WTC11 (cell line): Measurements from ENCODE around the gene OR1N1.

Source experiments
- CREB1 ChIP-seq: sonication (generic); formaldehyde crosslinking; IDR thresholded peaks from 2 replicates; pipeline ENCODE4 v1.8.0; 2023; ENCODE audit warnings: mild to moderate bottlenecking, missing genetic modification reagents
- ZNF121 ChIP-seq: sonication (generic); formaldehyde crosslinking; IDR thresholded peaks from 2 replicates; pipeline ENCODE4 v1.8.0; 2023; ENCODE audit warnings: missing genetic modification reagents
- TF ChIP-seq, protein P1 (sequence below): fragments of 200-600 bp; IDR thresholded peaks from 2 replicates; pipeline ENCODE4 v1.8.0; 2022; ENCODE audit warnings: antibody characterized with exemption
- TF ChIP-seq, protein P2 (sequence below): sonication (generic); formaldehyde crosslinking; conservative IDR thresholded peaks from 2 replicates; pipeline ENCODE4 v1.8.1; 2022; ENCODE audit warnings: mild to moderate bottlenecking, missing genetic modification reagents
- TF ChIP-seq, protein P3 (sequence below): sonication (generic); formaldehyde crosslinking; IDR thresholded peaks from 2 replicates; pipeline ENCODE4 v1.8.1; 2023; ENCODE audit warnings: mild to moderate bottlenecking, missing genetic modification reagents, borderline replicate concordance
- TF ChIP-seq, protein P4 (sequence below): sonication (generic); formaldehyde crosslinking; IDR thresholded peaks from 2 replicates; pipeline ENCODE4 v1.8.1; 2022; ENCODE audit warnings: missing genetic modification reagents, borderline replicate concordance
- TF ChIP-seq, protein P5 (sequence below): sonication (generic); formaldehyde crosslinking; IDR thresholded peaks from 2 replicates; pipeline ENCODE4 v1.8.1; 2022; ENCODE audit warnings: low read depth, missing genetic modification reagents, borderline replicate concordance
- TF ChIP-seq, protein P6 (sequence below): sonication (generic); formaldehyde crosslinking; conservative IDR thresholded peaks from 2 replicates; pipeline ENCODE4 v1.8.1; 2023; ENCODE audit warnings: mild to moderate bottlenecking, low read depth, missing genetic modification reagents, moderate library complexity

DNA sequence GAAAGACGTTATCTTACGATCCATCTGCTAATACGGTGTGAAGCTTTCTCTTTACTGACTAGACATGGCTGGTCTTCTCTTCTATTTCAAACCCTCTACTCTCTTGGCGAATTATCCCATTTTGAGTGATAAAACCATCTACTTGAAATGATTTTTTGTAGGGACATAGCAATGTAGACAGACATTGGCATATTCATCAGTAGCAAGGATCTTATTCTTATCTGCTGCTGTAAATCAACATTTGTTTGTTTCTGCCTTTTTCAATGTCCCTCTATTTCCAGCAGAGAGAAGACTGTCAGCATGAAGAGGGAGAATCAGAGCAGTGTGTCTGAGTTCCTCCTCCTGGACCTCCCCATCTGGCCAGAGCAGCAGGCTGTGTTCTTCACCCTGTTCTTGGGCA, 8.3 kb downstream of the OR1N1 start, which contains the start of gene OR1J4:
- TF ChIP-seq, protein P1, sequence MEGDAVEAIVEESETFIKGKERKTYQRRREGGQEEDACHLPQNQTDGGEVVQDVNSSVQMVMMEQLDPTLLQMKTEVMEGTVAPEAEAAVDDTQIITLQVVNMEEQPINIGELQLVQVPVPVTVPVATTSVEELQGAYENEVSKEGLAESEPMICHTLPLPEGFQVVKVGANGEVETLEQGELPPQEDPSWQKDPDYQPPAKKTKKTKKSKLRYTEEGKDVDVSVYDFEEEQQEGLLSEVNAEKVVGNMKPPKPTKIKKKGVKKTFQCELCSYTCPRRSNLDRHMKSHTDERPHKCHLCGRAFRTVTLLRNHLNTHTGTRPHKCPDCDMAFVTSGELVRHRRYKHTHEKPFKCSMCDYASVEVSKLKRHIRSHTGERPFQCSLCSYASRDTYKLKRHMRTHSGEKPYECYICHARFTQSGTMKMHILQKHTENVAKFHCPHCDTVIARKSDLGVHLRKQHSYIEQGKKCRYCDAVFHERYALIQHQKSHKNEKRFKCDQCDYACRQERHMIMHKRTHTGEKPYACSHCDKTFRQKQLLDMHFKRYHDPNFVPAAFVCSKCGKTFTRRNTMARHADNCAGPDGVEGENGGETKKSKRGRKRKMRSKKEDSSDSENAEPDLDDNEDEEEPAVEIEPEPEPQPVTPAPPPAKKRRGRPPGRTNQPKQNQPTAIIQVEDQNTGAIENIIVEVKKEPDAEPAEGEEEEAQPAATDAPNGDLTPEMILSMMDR = no peak
- TF ChIP-seq, protein P2, sequence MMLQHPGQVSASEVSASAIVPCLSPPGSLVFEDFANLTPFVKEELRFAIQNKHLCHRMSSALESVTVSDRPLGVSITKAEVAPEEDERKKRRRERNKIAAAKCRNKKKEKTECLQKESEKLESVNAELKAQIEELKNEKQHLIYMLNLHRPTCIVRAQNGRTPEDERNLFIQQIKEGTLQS = no peak
- TF ChIP-seq CREB1 (no peak), ZNF121 (CRISPR knock-in tag) (no peak)
- TF ChIP-seq, protein P3, sequence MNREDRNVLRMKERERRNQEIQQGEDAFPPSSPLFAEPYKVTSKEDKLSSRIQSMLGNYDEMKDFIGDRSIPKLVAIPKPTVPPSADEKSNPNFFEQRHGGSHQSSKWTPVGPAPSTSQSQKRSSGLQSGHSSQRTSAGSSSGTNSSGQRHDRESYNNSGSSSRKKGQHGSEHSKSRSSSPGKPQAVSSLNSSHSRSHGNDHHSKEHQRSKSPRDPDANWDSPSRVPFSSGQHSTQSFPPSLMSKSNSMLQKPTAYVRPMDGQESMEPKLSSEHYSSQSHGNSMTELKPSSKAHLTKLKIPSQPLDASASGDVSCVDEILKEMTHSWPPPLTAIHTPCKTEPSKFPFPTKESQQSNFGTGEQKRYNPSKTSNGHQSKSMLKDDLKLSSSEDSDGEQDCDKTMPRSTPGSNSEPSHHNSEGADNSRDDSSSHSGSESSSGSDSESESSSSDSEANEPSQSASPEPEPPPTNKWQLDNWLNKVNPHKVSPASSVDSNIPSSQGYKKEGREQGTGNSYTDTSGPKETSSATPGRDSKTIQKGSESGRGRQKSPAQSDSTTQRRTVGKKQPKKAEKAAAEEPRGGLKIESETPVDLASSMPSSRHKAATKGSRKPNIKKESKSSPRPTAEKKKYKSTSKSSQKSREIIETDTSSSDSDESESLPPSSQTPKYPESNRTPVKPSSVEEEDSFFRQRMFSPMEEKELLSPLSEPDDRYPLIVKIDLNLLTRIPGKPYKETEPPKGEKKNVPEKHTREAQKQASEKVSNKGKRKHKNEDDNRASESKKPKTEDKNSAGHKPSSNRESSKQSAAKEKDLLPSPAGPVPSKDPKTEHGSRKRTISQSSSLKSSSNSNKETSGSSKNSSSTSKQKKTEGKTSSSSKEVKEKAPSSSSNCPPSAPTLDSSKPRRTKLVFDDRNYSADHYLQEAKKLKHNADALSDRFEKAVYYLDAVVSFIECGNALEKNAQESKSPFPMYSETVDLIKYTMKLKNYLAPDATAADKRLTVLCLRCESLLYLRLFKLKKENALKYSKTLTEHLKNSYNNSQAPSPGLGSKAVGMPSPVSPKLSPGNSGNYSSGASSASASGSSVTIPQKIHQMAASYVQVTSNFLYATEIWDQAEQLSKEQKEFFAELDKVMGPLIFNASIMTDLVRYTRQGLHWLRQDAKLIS (CRISPR knock-in tag) = no peak
- TF ChIP-seq, protein P4, sequence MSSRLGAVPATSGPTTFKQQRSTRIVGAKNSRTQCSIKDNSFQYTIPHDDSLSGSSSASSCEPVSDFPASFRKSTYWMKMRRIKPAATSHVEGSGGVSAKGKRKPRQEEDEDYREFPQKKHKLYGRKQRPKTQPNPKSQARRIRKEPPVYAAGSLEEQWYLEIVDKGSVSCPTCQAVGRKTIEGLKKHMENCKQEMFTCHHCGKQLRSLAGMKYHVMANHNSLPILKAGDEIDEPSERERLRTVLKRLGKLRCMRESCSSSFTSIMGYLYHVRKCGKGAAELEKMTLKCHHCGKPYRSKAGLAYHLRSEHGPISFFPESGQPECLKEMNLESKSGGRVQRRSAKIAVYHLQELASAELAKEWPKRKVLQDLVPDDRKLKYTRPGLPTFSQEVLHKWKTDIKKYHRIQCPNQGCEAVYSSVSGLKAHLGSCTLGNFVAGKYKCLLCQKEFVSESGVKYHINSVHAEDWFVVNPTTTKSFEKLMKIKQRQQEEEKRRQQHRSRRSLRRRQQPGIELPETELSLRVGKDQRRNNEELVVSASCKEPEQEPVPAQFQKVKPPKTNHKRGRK = no peak
- TF ChIP-seq, protein P5, sequence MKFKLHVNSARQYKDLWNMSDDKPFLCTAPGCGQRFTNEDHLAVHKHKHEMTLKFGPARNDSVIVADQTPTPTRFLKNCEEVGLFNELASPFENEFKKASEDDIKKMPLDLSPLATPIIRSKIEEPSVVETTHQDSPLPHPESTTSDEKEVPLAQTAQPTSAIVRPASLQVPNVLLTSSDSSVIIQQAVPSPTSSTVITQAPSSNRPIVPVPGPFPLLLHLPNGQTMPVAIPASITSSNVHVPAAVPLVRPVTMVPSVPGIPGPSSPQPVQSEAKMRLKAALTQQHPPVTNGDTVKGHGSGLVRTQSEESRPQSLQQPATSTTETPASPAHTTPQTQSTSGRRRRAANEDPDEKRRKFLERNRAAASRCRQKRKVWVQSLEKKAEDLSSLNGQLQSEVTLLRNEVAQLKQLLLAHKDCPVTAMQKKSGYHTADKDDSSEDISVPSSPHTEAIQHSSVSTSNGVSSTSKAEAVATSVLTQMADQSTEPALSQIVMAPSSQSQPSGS (CRISPR knock-in tag) = no peak
- TF ChIP-seq, protein P6, sequence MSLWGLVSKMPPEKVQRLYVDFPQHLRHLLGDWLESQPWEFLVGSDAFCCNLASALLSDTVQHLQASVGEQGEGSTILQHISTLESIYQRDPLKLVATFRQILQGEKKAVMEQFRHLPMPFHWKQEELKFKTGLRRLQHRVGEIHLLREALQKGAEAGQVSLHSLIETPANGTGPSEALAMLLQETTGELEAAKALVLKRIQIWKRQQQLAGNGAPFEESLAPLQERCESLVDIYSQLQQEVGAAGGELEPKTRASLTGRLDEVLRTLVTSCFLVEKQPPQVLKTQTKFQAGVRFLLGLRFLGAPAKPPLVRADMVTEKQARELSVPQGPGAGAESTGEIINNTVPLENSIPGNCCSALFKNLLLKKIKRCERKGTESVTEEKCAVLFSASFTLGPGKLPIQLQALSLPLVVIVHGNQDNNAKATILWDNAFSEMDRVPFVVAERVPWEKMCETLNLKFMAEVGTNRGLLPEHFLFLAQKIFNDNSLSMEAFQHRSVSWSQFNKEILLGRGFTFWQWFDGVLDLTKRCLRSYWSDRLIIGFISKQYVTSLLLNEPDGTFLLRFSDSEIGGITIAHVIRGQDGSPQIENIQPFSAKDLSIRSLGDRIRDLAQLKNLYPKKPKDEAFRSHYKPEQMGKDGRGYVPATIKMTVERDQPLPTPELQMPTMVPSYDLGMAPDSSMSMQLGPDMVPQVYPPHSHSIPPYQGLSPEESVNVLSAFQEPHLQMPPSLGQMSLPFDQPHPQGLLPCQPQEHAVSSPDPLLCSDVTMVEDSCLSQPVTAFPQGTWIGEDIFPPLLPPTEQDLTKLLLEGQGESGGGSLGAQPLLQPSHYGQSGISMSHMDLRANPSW (CRISPR knock-in tag) = no peak
